GM21576 (cell line): ENCODE data around the gene SLC35F1.
"Not testable (repeated sequence)": the region's sequence is repeated elsewhere in the genome, so short reads cannot be mapped to it uniquely, and the experiment has no call there.

Source experiments
- ATAC-seq: cut with Tn5 transposase; IDR thresholded peaks from one replicate; pipeline ENCODE4 v1.9.1; 2021; ENCODE audit warnings: mild to moderate bottlenecking, moderate library complexity; ENCODE audit not compliant: unreplicated experiment

Gene SLC35F1

GRCh38 chr6:117906958-117907600 lies at the start of gene SLC35F1:
Gene SLC35F1 (plus strand): TSS chr6:117907264.
- peak; percentile 66 for ATAC-seq

GRCh38 chr6:117858601-117859000 lies 48.5 kb upstream of the SLC35F1 start:
- not testable (repeated sequence) for ATAC-seq

DNA sequence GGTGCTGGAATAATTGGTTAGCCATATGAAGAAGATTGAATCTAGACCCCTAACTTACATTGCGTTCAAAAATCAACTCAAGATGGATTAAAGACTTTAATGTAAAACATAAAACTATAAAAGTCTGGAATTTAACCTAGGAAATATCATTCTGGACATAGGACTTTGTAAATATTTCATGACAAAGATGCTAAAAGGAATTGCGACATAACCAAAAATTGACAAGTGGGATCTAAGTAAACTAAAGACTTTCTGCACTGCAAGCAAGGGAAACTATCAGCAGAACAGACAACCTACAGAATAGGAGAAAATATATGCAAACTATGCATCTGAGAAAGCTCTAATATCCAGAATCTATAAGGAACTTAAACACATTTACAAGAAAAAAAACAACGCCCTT lies 45.5 kb upstream of the SLC35F1 start:
- ATAC-seq = no peak

- ATAC-seq = no peak
These were observed 40.5 kb upstream of the SLC35F1 start for GRCh38 chr6:117866561-117866960.

GRCh38 chr6:117870486-117871242 lies 36.4 kb upstream of the SLC35F1 start:
- peak; percentile 87 for ATAC-seq

DNA sequence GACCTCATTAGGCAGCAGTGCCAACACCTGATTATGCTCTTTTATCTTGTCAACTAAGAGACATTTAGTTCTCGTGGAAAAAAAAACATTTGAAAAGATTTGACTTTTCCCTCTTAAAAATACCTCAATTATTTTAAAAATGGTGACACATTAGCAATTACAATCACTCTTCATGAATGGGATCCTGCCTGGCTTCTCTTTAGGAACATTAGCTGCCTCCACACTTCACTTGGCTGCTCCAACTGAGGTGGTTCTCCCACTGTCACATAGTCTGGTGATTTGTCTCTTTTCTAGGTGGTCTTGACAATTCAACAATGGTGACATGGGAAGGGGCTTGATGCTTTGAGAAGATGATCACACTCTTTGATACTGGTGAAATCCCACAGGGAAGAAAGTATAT lies 26.2 kb upstream of the SLC35F1 start:
- no peak for ATAC-seq

DNA sequence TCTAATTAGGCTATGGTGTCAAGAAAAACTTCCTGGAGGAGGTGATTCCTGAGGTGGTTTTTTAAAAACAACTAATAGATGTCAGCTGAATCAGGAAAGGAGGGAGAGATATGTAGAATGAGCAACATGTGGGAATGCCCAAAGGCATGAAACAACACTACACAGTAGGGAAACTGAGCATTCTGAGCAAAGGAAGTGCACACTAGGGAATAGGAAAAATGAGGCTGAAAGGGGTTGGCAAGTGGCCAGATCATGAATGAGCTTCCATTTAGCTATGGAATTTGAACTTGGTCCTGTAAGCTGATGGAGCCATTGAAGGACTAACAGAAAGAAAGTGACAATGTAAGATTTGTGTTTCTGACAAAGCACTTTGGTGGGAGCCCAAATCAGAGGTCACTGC lies 16.9 kb upstream of the SLC35F1 start:
- ATAC-seq = no peak

DNA sequence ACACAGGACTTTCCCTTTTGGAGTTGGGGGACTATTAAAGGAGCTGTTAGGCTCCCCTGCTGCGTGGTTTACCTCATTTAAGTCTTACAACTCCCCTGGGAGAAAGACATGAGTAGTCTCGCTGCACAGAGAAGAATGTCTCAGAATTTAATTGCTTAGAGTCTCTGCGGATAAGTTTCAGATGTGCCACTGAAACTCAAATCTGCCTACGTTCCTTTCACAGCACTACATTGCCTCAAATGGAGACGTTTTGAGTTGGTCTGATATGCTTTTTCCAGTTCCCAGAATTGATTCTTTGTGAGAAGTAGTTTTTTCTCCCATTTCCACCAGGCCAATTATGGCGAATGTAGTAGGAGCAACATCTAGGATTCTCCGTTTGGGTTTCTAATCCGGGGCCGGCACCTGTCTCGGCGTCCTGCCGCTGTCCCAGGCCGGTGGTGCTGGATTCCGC lies 532 bp upstream of the SLC35F1 start:
- ATAC-seq = peak; percentile 34

DNA sequence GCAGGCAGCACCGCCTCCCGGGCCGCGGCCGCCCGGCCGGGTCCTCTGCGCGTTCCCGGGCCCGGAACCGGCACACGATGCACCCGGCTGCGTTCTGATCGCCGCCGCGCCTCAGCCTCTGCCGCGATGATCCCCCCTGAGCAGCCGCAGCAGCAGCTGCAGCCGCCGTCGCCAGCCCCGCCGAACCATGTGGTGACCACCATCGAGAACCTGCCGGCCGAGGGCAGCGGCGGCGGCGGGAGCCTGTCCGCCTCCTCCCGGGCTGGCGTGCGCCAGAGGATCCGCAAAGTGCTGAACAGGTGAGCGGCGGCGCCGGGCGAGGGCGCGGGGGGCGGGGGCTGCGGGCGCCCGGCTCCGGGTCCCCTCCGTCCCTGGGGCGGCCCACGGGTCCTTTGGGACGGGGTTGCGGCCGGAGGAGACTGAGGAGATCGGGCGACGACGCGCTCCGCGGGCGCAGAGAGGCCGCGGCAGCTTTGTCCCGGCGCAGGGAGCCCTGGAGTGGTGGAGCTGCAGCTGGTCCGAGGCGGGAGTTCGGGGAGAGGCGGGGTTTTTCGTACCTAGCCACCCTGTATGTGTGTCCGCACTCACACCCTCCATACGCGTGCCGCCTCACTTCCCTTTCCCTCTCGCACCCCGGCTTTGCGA lies 659 bp downstream of the SLC35F1 start:
- peak; percentile 14 for ATAC-seq

DNA sequence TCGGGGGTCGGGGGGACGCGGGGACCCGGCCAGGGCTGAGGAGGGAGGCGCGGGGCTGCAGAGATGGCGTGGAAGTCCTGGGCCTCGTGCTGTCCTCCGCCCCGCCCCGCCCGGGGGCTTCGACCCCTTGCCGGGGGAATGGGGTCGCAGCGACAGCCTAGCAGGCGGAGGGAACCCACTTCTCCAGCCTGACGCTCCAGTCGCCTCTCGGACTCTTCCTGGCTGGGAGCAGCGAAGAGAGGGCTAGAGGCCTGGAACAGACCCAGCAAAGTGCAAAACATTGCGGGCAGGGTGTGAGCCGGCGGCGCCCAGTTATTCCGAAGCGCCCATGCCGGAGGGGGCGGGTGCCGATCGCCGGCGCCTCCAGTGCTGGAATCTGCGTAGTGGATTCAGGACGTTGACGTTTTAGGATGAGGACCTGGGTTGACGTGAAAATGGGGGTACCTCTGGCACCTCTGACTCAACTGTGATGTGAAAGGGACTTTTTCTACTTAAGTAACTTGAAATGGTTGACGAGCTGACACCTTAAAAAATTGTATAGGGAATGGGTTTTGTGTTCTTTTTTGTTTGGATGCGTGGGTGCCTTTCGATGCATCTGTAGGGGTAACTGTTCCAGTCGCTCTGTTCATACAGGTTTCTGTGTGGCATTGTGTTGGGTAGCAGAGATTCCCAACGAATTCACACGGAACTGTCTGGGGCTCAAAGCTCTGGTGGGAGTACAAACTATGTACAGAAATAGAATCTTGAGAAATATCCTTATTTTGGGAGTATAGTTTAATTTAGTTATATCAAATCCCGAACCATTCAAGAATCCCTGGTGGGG lies 1.4 kb downstream of the SLC35F1 start:
- ATAC-seq = no peak

DNA sequence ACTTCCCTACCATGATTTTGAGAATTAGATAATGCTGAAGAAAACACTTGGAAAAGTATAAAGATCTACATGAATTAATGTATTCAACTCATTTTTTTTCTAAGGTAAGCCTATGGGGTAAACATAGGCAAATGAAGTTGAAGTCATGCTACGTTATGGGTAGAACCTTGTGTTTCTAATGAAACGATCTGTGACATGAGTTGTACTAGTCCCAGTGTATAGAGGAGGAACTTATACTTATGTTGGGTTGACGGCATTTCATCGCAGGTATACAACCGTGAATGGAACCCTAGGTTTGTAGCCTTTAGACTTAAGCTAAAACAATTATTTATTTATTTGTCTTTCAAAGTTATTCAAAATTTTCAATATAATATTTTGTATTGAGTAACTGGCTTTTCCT lies 2.6 kb downstream of the SLC35F1 start:
- ATAC-seq = no peak

DNA sequence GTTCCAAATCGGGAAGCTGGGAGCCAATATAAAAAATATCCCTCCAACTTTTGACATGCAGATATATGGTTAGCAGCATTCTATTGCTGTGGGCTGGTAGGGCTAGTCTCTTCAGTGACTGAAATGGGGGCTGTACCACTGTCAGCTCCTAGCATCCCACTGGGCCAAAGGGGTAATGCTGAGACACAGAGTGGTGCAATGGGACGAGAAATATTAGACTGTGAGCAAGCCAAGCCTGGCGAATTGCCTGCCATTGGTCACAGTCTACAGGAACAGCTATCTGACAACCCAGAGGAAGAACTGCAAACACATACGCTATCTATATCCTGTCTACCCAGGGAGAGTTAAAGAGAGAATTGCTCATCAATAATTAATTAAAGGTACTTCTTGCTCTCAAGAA lies 3.5 kb downstream of the SLC35F1 start:
- ATAC-seq = no peak

DNA sequence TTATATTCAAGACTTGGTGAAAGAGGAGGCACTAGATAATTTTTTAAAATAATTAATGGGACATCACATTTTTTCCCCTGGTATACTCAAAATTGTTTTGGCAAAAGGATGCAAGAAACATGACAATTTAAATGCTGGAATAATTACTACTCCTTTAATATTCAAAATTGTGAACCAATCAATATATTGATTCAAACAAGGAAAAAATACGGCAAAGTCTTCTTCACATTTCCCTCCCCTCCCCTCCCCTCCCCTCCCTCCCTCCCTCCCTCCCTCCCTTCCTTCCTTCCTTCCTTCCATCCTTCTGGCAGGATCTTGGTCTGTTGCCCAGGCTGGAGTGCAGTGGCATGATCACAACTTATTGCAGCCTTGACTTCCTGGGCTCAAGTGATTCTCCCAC lies 4.1 kb downstream of the SLC35F1 start:
- no peak for ATAC-seq

GRCh38 chr6:117911660-117912059 lies 4.6 kb downstream of the SLC35F1 start:
- no peak for ATAC-seq

DNA sequence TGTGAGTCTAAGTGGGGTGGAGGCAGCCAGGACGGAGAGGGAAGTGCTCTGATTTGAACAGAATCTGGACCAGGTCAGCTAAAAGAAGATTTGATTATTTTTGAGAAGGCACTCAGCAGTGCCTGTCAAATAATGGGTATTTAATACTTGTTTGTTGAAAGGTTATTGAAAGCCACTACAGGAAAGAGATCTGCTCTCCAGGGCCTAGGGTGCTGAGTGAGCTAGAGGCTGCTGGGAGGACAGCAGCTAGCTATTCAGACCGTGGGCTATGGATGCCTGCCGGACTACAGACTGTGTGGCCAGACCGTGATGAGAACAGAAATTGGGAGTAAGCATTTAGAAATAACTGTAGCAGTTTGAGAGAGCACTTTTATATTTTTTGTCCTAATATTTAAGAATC lies 8.8 kb downstream of the SLC35F1 start:
- no peak for ATAC-seq

GRCh38 chr6:117916483-117916882 lies 9.4 kb downstream of the SLC35F1 start:
- ATAC-seq = no peak

GRCh38 chr6:117917176-117917575 lies 10.1 kb downstream of the SLC35F1 start:
- ATAC-seq = no peak

DNA sequence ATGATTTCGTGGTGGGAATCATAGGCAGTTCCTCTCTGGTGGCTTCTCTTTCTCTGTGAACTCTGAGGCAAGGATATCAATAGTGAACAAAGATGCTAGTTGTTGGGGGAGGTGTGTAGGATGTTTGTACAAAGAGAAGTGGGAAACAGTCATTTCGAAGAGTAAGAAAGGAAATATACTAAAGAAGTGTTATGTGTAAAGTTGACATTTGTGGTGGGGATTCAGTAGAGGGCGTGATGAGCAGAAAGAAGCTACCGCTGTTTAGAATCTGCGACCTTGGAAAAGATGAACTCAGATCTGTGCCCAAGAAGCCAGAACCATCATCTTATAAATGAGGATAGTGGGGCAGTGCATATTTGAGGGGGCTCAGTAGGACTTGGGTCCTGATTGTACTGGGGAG lies 11.4 kb downstream of the SLC35F1 start:
- ATAC-seq = no peak

GRCh38 chr6:117919275-117919674 lies 12.2 kb downstream of the SLC35F1 start:
- ATAC-seq = no peak

GRCh38 chr6:117919775-117920729 lies 13.0 kb downstream of the SLC35F1 start:
- ATAC-seq = no peak
